Measurements from ENCODE around the gene NAPEPLD.

The NAPEPLD gene

DNA sequence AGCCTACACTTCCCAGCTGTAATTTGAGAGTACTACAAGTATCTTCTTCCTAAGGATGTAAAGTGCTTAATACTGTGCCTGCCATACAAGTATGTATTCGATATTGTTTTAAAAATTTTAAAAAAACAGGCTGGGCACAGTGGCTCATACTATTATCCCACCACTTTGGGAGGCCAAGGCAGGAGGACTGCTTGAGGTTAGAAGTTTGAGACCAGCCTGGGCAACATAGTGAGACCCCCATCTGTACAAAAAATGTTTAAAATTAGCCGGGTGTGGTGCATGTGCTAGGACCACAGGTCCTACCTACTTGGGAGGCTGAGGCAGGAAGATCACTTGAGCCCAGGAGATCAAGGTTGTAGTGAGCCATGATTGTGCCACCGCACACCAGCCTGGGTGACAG lies 65.7 kb downstream of the NAPEPLD start:
- Histone ChIP-seq H3K9me3 (ENCODE audit: control insufficient read depth, low read length) (no peaks in the 10 kb centered on the region), H3K4me2 (ENCODE audit: low read length, poor library complexity, severe bottlenecking) (no peak overlapping the region), H3K23ac (ENCODE audit: low read length in 2 of 2) (no peak overlapping the region), H3K9ac (ENCODE audit: low read length) (no peak overlapping the region), H4K91ac (ENCODE audit: low read length) (no peak overlapping the region), H2BK12ac (ENCODE audit: low read length in 2 of 2) (no peak overlapping the region), H3K36me3 (ENCODE audit: control insufficient read depth in 1 of 2, insufficient read depth in 2 of 2, low read depth in 1 of 2, low read length in 2 of 2) (peaks cover 10 to 55% of the 10 kb centered on the region in 2 experiments), H2BK5ac (ENCODE audit: low read depth, low read length, poor library complexity, severe bottlenecking) (no peak overlapping the region), H2AK5ac (ENCODE audit: low read length, severe bottlenecking) (no peak overlapping the region), H2AFZ (ENCODE audit: low read depth, low read length) (no peak overlapping the region), H3K4me3 (ENCODE audit: insufficient read depth in 1 of 2, low read depth in 1 of 2, low read length in 2 of 2) (no peak overlapping the region), H3K27me3 (ENCODE audit: control insufficient read depth in 1 of 2, insufficient read depth in 1 of 2, low read length in 2 of 2) (no peaks in the 10 kb centered on the region), H2BK15ac (ENCODE audit: low read depth, poor library complexity, severe bottlenecking) (no peak overlapping the region), H3K18ac (ENCODE audit: low read depth in 1 of 2, low read length in 2 of 2) (no peak overlapping the region), H3K14ac (ENCODE audit: low read length in 2 of 2) (no peak overlapping the region), H3K4me1 (ENCODE audit: control insufficient read depth, insufficient read depth, low read depth, low read length) (no peaks in the 10 kb centered on the region), H3K79me1 (replicated peaks; ENCODE audit: low read length, poor library complexity, severe bottlenecking) (peaks cover 15% of the 10 kb centered on the region), H4K8ac (ENCODE audit: low read length) (no peak overlapping the region), H3K27ac (ENCODE audit: low read length, poor library complexity, severe bottlenecking) (no peak overlapping the region), H2BK120ac (ENCODE audit: low read depth, low read length) (no peak overlapping the region), H3K4ac (ENCODE audit: low read depth in 1 of 2, low read length in 2 of 2) (no peak overlapping the region)
- 100% methylated on average over 3 of the region's 3 CpGs for WGBS
- no peak for DNase-seq

DNA sequence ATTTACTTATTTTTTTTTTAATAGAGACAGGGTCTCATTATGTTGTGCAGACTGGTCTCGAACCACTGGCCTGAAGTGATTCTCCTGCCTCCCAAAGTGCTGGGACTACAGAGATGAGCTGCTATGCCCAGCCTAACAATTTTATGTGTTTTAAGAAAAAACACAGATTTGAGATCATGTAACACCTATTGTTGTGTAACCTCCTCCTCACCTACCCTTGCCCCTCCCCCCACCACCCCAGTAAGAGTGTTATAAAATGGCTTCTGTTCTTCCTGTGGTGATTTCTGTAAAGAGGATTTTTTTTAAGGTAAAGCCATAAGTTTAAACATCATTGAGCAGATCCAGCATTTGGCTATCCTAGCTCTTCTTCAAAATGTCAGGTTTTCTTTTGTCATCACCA lies 66.4 kb downstream of the NAPEPLD start:
- H3K27ac ChIP-seq (ENCODE audit: low read length, poor library complexity, severe bottlenecking): no peak overlapping the region
- no peak overlapping the region for H3K18ac ChIP-seq (ENCODE audit: low read depth in 1 of 2, low read length in 2 of 2)
- no peaks in the 10 kb centered on the region for H3K4me1 ChIP-seq (ENCODE audit: control insufficient read depth, insufficient read depth, low read depth, low read length)
- no peak overlapping the region for H3K23ac ChIP-seq (ENCODE audit: low read length in 2 of 2)
- H2BK12ac ChIP-seq (ENCODE audit: low read length in 2 of 2): no peak overlapping the region
- H3K4me2 ChIP-seq (ENCODE audit: low read length, poor library complexity, severe bottlenecking): no peak overlapping the region
- peaks cover 13 to 49% of the 10 kb centered on the region in 2 experiments for H3K36me3 ChIP-seq (ENCODE audit: control insufficient read depth in 1 of 2, insufficient read depth in 2 of 2, low read depth in 1 of 2, low read length in 2 of 2)
- H3K79me1 ChIP-seq (replicated peaks; ENCODE audit: low read length, poor library complexity, severe bottlenecking): peaks cover 18% of the 10 kb centered on the region
- no peak overlapping the region for H2BK120ac ChIP-seq (ENCODE audit: low read depth, low read length)
- no peaks in the 10 kb centered on the region for H3K9me3 ChIP-seq (ENCODE audit: control insufficient read depth, low read length)
- H4K8ac ChIP-seq (ENCODE audit: low read length): no peak overlapping the region
- no peak overlapping the region for H3K14ac ChIP-seq (ENCODE audit: low read length in 2 of 2)
- H2BK5ac ChIP-seq (ENCODE audit: low read depth, low read length, poor library complexity, severe bottlenecking): no peak overlapping the region
- no peak overlapping the region for H4K91ac ChIP-seq (ENCODE audit: low read length)
- no peak overlapping the region for H2AFZ ChIP-seq (ENCODE audit: low read depth, low read length)
- H2BK15ac ChIP-seq (ENCODE audit: low read depth, poor library complexity, severe bottlenecking): no peak overlapping the region
- H3K4ac ChIP-seq (ENCODE audit: low read depth in 1 of 2, low read length in 2 of 2): no peak overlapping the region
- no peak overlapping the region for H3K9ac ChIP-seq (ENCODE audit: low read length)
- 100% methylated on average over 1 of the region's 1 CpG for WGBS
- no peaks in the 10 kb centered on the region for H3K27me3 ChIP-seq (ENCODE audit: control insufficient read depth in 1 of 2, insufficient read depth in 1 of 2, low read length in 2 of 2)
- no peak overlapping the region for H3K4me3 ChIP-seq (ENCODE audit: insufficient read depth in 1 of 2, low read depth in 1 of 2, low read length in 2 of 2)
- no peak for DNase-seq
- no peak overlapping the region for H2AK5ac ChIP-seq (ENCODE audit: low read length, severe bottlenecking)

DNA sequence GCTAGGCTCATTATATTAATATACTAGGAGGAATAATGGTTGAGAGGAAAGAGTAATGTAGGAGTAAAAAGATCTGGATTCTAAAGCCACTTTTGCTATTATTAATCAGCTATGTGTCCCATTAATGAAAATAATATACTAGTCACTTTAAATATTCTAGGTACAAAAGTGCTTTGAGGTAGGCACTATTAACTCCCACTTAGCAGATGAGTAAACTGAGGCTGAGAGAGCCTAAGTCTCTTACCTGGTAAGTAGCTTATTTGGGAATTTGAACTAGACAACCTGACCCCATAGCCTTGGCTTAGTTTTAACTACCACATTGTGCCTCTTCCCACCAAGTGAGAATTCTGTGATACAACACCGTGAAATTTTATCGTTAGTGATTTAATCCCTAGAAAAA lies 68.0 kb downstream of the NAPEPLD start:
- Histone ChIP-seq H3K14ac (ENCODE audit: low read length in 2 of 2) (no peak overlapping the region), H2BK120ac (ENCODE audit: low read depth, low read length) (no peak overlapping the region), H3K4me1 (ENCODE audit: control insufficient read depth, insufficient read depth, low read depth, low read length) (no peaks in the 10 kb centered on the region), H3K9ac (ENCODE audit: low read length) (no peak overlapping the region), H3K4me3 (ENCODE audit: insufficient read depth in 1 of 2, low read depth in 1 of 2, low read length in 2 of 2) (no peak overlapping the region), H3K27me3 (ENCODE audit: control insufficient read depth in 1 of 2, insufficient read depth in 1 of 2, low read length in 2 of 2) (no peaks in the 10 kb centered on the region), H2BK5ac (ENCODE audit: low read depth, low read length, poor library complexity, severe bottlenecking) (no peak overlapping the region), H2AK5ac (ENCODE audit: low read length, severe bottlenecking) (no peak overlapping the region), H2BK15ac (ENCODE audit: low read depth, poor library complexity, severe bottlenecking) (no peak overlapping the region), H3K27ac (ENCODE audit: low read length, poor library complexity, severe bottlenecking) (no peak overlapping the region), H2AFZ (ENCODE audit: low read depth, low read length) (no peak overlapping the region), H3K36me3 (ENCODE audit: control insufficient read depth in 1 of 2, insufficient read depth in 2 of 2, low read depth in 1 of 2, low read length in 2 of 2) (peaks cover 17 to 36% of the 10 kb centered on the region in 2 experiments), H4K91ac (ENCODE audit: low read length) (no peak overlapping the region), H3K4me2 (ENCODE audit: low read length, poor library complexity, severe bottlenecking) (no peak overlapping the region), H3K9me3 (ENCODE audit: control insufficient read depth, low read length) (no peaks in the 10 kb centered on the region), H2BK12ac (ENCODE audit: low read length in 2 of 2) (no peak overlapping the region), H4K8ac (ENCODE audit: low read length) (no peak overlapping the region), H3K79me1 (replicated peaks; ENCODE audit: low read length, poor library complexity, severe bottlenecking) (peaks cover 19% of the 10 kb centered on the region), H3K18ac (ENCODE audit: low read depth in 1 of 2, low read length in 2 of 2) (no peak overlapping the region), H3K4ac (ENCODE audit: low read depth in 1 of 2, low read length in 2 of 2) (no peak overlapping the region), H3K23ac (ENCODE audit: low read length in 2 of 2) (no peak overlapping the region)
- DNase-seq: no peak
- no CpG with 5 or more reads among the region's 2 CpGs for WGBS

- H3K4me2 ChIP-seq (ENCODE audit: low read length, poor library complexity, severe bottlenecking): no peak overlapping the region
- H2BK12ac ChIP-seq (ENCODE audit: low read length in 2 of 2): no peak overlapping the region
- H3K9ac ChIP-seq (ENCODE audit: low read length): no peak overlapping the region
- H3K4ac ChIP-seq (ENCODE audit: low read depth in 1 of 2, low read length in 2 of 2): no peak overlapping the region
- H3K23ac ChIP-seq (ENCODE audit: low read length in 2 of 2): no peak overlapping the region
- H3K18ac ChIP-seq (ENCODE audit: low read depth in 1 of 2, low read length in 2 of 2): no peak overlapping the region
- H2AFZ ChIP-seq (ENCODE audit: low read depth, low read length): no peak overlapping the region
- H3K9me3 ChIP-seq (ENCODE audit: control insufficient read depth, low read length): no peaks in the 10 kb centered on the region
- H3K14ac ChIP-seq (ENCODE audit: low read length in 2 of 2): no peak overlapping the region
- 100% methylated on average over 2 of the region's 3 CpGs for WGBS
- no peak overlapping the region for H3K4me3 ChIP-seq (ENCODE audit: insufficient read depth in 1 of 2, low read depth in 1 of 2, low read length in 2 of 2)
- no peak overlapping the region for H2BK5ac ChIP-seq (ENCODE audit: low read depth, low read length, poor library complexity, severe bottlenecking)
- no peak overlapping the region for H4K91ac ChIP-seq (ENCODE audit: low read length)
- no peak overlapping the region for H4K8ac ChIP-seq (ENCODE audit: low read length)
- H2AK5ac ChIP-seq (ENCODE audit: low read length, severe bottlenecking): no peak overlapping the region
- no peaks in the 10 kb centered on the region for H3K27me3 ChIP-seq (ENCODE audit: control insufficient read depth in 1 of 2, insufficient read depth in 1 of 2, low read length in 2 of 2)
- peaks cover 15% of the 10 kb centered on the region for H3K79me1 ChIP-seq (replicated peaks; ENCODE audit: low read length, poor library complexity, severe bottlenecking)
- DNase-seq: no peak
- no peak overlapping the region for H3K27ac ChIP-seq (ENCODE audit: low read length, poor library complexity, severe bottlenecking)
- peaks cover 13 to 27% of the 10 kb centered on the region in 2 experiments for H3K36me3 ChIP-seq (ENCODE audit: control insufficient read depth in 1 of 2, insufficient read depth in 2 of 2, low read depth in 1 of 2, low read length in 2 of 2)
- no peak overlapping the region for H2BK15ac ChIP-seq (ENCODE audit: low read depth, poor library complexity, severe bottlenecking)
- H3K4me1 ChIP-seq (ENCODE audit: control insufficient read depth, insufficient read depth, low read depth, low read length): no peaks in the 10 kb centered on the region
- H2BK120ac ChIP-seq (ENCODE audit: low read depth, low read length): no peak overlapping the region
These were observed 69.1 kb downstream of the NAPEPLD start for GRCh38 chr7:103079836-103080235.

Measured in mesenchymal stem cell (in vitro differentiated cells and primary cell).